GM18909 (cell line): ENCODE measurements around the gene CILP2.

Experiments
- ATAC-seq: cut with Tn5 transposase; IDR thresholded peaks from one replicate; pipeline ENCODE4 v1.9.1; 2021; ENCODE audit warnings: mild to moderate bottlenecking; ENCODE audit not compliant: unreplicated experiment, poor library complexity

The CILP2 gene

DNA sequence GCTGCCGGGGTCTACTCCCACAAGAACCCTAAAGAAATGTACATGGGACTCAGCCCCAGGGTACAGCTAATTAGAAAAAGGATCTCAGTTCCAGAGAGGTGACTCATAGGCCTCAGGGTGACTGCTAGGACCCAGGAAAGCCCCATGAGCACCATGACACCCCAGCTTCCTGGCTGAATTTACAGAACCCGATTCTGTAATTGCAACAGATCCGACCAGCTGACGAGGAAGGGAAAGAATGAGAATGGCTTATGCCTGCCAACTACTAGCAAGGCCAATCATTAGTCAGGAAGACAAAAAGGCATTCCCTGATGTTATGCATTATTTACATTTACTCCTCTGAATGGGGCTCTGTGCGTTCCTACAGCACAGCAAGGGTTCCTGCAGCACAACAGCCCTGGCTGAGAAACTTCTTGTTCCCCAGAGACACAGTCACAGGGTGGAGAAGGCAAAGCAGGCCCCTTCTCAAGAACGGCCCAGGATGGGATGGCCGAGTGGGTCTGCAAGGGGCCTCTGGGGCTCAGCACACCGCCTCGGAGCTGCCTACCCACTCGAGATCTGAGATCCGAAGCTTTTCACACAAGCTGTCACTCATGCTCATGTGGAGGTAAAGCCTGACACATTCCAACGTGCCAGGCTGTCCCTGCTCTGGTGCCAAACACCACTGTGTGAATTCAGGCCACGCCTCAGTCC, 53.2 kb downstream of the CILP2 start:
- ATAC-seq: no peak

DNA sequence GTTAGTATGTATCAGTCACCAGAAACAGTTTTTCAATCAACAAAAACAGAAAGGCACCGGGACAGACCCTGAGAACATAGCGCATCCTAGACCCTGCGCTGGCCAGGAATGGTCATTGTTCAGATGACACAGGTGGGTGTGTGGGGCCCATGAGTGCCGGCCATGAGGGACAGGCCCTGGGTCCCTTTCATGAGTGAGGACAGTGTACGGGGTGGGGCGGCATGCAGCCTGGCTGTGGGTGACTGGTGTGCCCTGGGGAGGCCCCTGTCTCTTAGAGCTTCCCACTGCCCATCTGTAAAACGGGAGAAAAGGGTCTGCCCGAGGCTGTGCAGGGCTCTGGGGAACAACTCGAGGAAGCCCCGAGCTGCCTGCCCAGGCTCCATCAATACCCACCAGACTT, 54.6 kb downstream of the CILP2 start:
- ATAC-seq: no peak

- ATAC-seq: no peak
Measured at GRCh38 chr19:19594381-19594780, 56.3 kb downstream of the CILP2 start.

GRCh38 chr19:19595171-19595701, 57.2 kb downstream of the CILP2 start:
- no peak for ATAC-seq
